Measurements from ENCODE around the gene NEURL4.

NEURL4 gene

GRCh38 chr17:7279448-7279847 lies 49.7 kb downstream of the NEURL4 start:
- no peak for DNase-seq (ENCODE audit: low spot score)

DNA sequence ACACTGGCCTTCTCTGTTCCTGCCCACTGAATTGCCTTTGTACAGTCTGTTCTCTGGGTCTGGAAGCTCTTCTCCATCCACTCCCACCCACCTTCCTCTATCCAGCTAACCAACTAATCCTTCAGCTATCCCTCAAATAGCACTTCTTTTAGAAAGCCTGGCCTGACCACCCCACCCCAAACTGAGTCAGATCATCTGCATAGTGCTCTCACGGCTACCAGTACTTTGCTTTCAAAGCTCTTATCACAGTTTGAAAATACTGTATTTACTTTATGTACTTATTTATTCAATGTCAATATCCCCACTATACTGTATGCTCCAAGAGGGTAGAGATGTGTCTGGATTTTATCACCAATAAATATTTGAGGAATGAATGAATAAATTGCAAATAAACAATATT lies 62.4 kb downstream of the NEURL4 start:
- no peak for DNase-seq (ENCODE audit: low spot score)

Data from AG20443 (cell line).